ENCODE measurements around the gene USP53.
"Not testable (repeated sequence)": the region's sequence is repeated elsewhere in the genome, so short reads cannot be mapped to it uniquely, and the experiment has no call there.

- TF ChIP-seq, protein P1, sequence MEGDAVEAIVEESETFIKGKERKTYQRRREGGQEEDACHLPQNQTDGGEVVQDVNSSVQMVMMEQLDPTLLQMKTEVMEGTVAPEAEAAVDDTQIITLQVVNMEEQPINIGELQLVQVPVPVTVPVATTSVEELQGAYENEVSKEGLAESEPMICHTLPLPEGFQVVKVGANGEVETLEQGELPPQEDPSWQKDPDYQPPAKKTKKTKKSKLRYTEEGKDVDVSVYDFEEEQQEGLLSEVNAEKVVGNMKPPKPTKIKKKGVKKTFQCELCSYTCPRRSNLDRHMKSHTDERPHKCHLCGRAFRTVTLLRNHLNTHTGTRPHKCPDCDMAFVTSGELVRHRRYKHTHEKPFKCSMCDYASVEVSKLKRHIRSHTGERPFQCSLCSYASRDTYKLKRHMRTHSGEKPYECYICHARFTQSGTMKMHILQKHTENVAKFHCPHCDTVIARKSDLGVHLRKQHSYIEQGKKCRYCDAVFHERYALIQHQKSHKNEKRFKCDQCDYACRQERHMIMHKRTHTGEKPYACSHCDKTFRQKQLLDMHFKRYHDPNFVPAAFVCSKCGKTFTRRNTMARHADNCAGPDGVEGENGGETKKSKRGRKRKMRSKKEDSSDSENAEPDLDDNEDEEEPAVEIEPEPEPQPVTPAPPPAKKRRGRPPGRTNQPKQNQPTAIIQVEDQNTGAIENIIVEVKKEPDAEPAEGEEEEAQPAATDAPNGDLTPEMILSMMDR (IDR thresholded peaks at IDR 0.05), result not testable (repeated sequence)
- TF ChIP-seq POLR2AphosphoS5 (IDR thresholded peaks at IDR 0.05); EP300 (IDR thresholded peaks at IDR 0.05); POLR2A (IDR thresholded peaks at IDR 0.05; ENCODE audit: low read depth): not testable (repeated sequence)
These were observed 130.8 kb downstream of the USP53 start for GRCh38 chr4:119343293-119343692.
